BLaER1 (cell line): Measurements from ENCODE around the gene OSR1.
A peak's percentile ranks its signal among the peaks of the same experiment; 100 is the strongest.
"Not testable (repeated sequence)": the region's sequence is repeated elsewhere in the genome, so short reads cannot be mapped to it uniquely, and the experiment has no call there.

Experiments used
- H3K27ac ChIP-seq: shearing (Covaris generic); formaldehyde crosslinking; 2 replicates; pipeline ENCODE4 v1.8.1; 2022
- H3K27me3 ChIP-seq: shearing (Covaris generic); formaldehyde crosslinking; 2 replicates; pipeline ENCODE4 v1.8.1; 2022
- H3K36me3 ChIP-seq: shearing (Covaris generic); formaldehyde crosslinking; 2 replicates; pipeline ENCODE4 v1.8.1; 2022
- H3K4me1 ChIP-seq: shearing (Covaris generic); formaldehyde crosslinking; 2 replicates; pipeline ENCODE4 v1.8.1; 2022
- H3K4me2 ChIP-seq: shearing (Covaris generic); formaldehyde crosslinking; 2 replicates; pipeline ENCODE4 v1.8.1; 2022
- H3K4me3 ChIP-seq: shearing (Covaris generic); formaldehyde crosslinking; 2 replicates; pipeline ENCODE4 v1.8.1; 2022
- H3K9ac ChIP-seq: shearing (Covaris generic); formaldehyde crosslinking; 2 replicates; pipeline ENCODE4 v1.8.1; 2022
- H3K9me3 ChIP-seq: shearing (Covaris generic); formaldehyde crosslinking; 2 replicates; pipeline ENCODE4 v1.8.1; 2022
- H4K20me1 ChIP-seq: shearing (Covaris generic); formaldehyde crosslinking; 2 replicates; pipeline ENCODE4 v1.8.1; 2022
- Cebpa-rat ChIP-seq: shearing (Covaris generic); IDR thresholded peaks from 2 replicates; pipeline ENCODE4 v1.8.1; 2022

OSR1 gene

GRCh38 chr2:19358242-19359020 lies at the start of gene OSR1:
Gene OSR1, minus strand, starts transcription at chr2:19358623. Its CDS starts 4,818 bp downstream, at chr2:19353805.
- TF ChIP-seq Cebpa-rat = no peak
- Histone ChIP-seq H3K4me3 (peak within 1 kb of the TSS; percentile 56), H3K27me3 (peaks cover 100% of the 10 kb centered on the region), H3K9me3 (peaks cover 50% of the 10 kb centered on the region), H3K4me2 (peak within 1 kb of the TSS; percentile 64), H3K9ac (no peak within 1 kb of the TSS), H3K27ac (no peak within 1 kb of the TSS), H3K36me3 (no peaks in the 10 kb centered on the region), H4K20me1 (peaks cover 43% of the 10 kb centered on the region; the same call in 1 of the 2 replicates), H3K4me1 (no peaks in the 10 kb centered on the region)

GRCh38 chr2:19403785-19404184 lies 45.4 kb upstream of the OSR1 start:
- Histone ChIP-seq H3K4me2 (no peak overlapping the region), H3K4me1 (no peaks in the 10 kb centered on the region)

GRCh38 chr2:19392191-19392590 lies 33.8 kb upstream of the OSR1 start:
- no peak overlapping the region for H3K4me2 ChIP-seq
- TF ChIP-seq Cebpa-rat = no peak
- no peaks in the 10 kb centered on the region for H3K27me3 ChIP-seq

More at GRCh38 chr2:19403785-19404184, 45.4 kb upstream of the OSR1 start:
- H3K9ac ChIP-seq = no peak overlapping the region
- no peak for TF ChIP-seq Cebpa-rat
- H3K27ac ChIP-seq = no peak overlapping the region
- H3K4me3 ChIP-seq = no peak overlapping the region
- H3K36me3 ChIP-seq = no peaks in the 10 kb centered on the region
- H3K9me3 ChIP-seq = no peaks in the 10 kb centered on the region
- no peaks in the 10 kb centered on the region for H3K27me3 ChIP-seq
- no peaks in the 10 kb centered on the region for H4K20me1 ChIP-seq

GRCh38 chr2:19389469-19389868 lies 31.0 kb upstream of the OSR1 start:
- not testable (repeated sequence) for H3K36me3 ChIP-seq, H3K27me3 ChIP-seq, H3K9me3 ChIP-seq, H3K27ac ChIP-seq, H3K4me3 ChIP-seq, H4K20me1 ChIP-seq, H3K4me1 ChIP-seq, H3K9ac ChIP-seq, H3K4me2 ChIP-seq

More at GRCh38 chr2:19392191-19392590, 33.8 kb upstream of the OSR1 start:
- Histone ChIP-seq H3K4me1 (no peaks in the 10 kb centered on the region), H3K27ac (no peak overlapping the region), H4K20me1 (no peaks in the 10 kb centered on the region), H3K36me3 (no peaks in the 10 kb centered on the region), H3K9ac (no peak overlapping the region), H3K4me3 (no peak overlapping the region), H3K9me3 (no peaks in the 10 kb centered on the region)

- no peak overlapping the region for H3K4me2 ChIP-seq
- no peaks in the 10 kb centered on the region for H3K36me3 ChIP-seq
- H3K27me3 ChIP-seq = peaks cover 4% of the 10 kb centered on the region; the same call in 1 of the 2 replicates
- H3K4me3 ChIP-seq = no peak overlapping the region
- H3K4me1 ChIP-seq = no peaks in the 10 kb centered on the region
- H3K9ac ChIP-seq = no peak overlapping the region
- H4K20me1 ChIP-seq = no peaks in the 10 kb centered on the region
- H3K27ac ChIP-seq = no peak overlapping the region
- no peaks in the 10 kb centered on the region; the same call in 1 of the 2 replicates for H3K9me3 ChIP-seq
- no peak for TF ChIP-seq Cebpa-rat
Measured at GRCh38 chr2:19380532-19380931, 22.1 kb upstream of the OSR1 start.

GRCh38 chr2:19378939-19379338 lies 20.5 kb upstream of the OSR1 start:
- Histone ChIP-seq H3K27ac (no peak overlapping the region), H3K9ac (no peak overlapping the region), H3K4me3 (no peak overlapping the region), H3K9me3 (no peaks in the 10 kb centered on the region; the same call in 1 of the 2 replicates), H3K4me2 (no peak overlapping the region), H3K4me1 (no peaks in the 10 kb centered on the region), H3K36me3 (no peaks in the 10 kb centered on the region), H4K20me1 (no peaks in the 10 kb centered on the region), H3K27me3 (peaks cover 4% of the 10 kb centered on the region; the same call in 1 of the 2 replicates)
- no peak for TF ChIP-seq Cebpa-rat

GRCh38 chr2:19377717-19378116 lies 19.3 kb upstream of the OSR1 start:
- no peaks in the 10 kb centered on the region for H3K4me1 ChIP-seq
- H3K36me3 ChIP-seq = no peaks in the 10 kb centered on the region
- no peaks in the 10 kb centered on the region for H4K20me1 ChIP-seq
- no peak overlapping the region for H3K4me3 ChIP-seq
- no peak overlapping the region for H3K27ac ChIP-seq
- no peak overlapping the region for H3K4me2 ChIP-seq
- H3K9ac ChIP-seq = no peak overlapping the region
- TF ChIP-seq Cebpa-rat = no peak
- H3K27me3 ChIP-seq = peaks cover 4% of the 10 kb centered on the region; the same call in 1 of the 2 replicates
- H3K9me3 ChIP-seq = no peaks in the 10 kb centered on the region; the same call in 1 of the 2 replicates

GRCh38 chr2:19373352-19373751 lies 14.9 kb upstream of the OSR1 start:
- H3K27ac ChIP-seq = no peak overlapping the region
- H3K9me3 ChIP-seq = no peaks in the 10 kb centered on the region; the same call in 1 of the 2 replicates
- TF ChIP-seq Cebpa-rat = no peak
- H3K4me3 ChIP-seq = no peak overlapping the region
- H4K20me1 ChIP-seq = no peaks in the 10 kb centered on the region
- no peak overlapping the region for H3K9ac ChIP-seq
- H3K27me3 ChIP-seq = no peaks in the 10 kb centered on the region
- H3K4me1 ChIP-seq = no peaks in the 10 kb centered on the region
- H3K4me2 ChIP-seq = no peak overlapping the region
- no peaks in the 10 kb centered on the region for H3K36me3 ChIP-seq

- no peak for TF ChIP-seq Cebpa-rat
- no peak overlapping the region for H3K9ac ChIP-seq
- H3K27me3 ChIP-seq = no peaks in the 10 kb centered on the region
- no peaks in the 10 kb centered on the region; the same call in 1 of the 2 replicates for H3K9me3 ChIP-seq
- H3K4me3 ChIP-seq = no peak overlapping the region
- H3K36me3 ChIP-seq = no peaks in the 10 kb centered on the region
- no peaks in the 10 kb centered on the region for H3K4me1 ChIP-seq
- no peak overlapping the region for H3K4me2 ChIP-seq
- H3K27ac ChIP-seq = no peak overlapping the region
- H4K20me1 ChIP-seq = no peaks in the 10 kb centered on the region
Measured at GRCh38 chr2:19371996-19372582, 13.7 kb upstream of the OSR1 start.

GRCh38 chr2:19369341-19369955 lies 11.0 kb upstream of the OSR1 start:
- H3K9ac ChIP-seq = no peak overlapping the region
- H3K4me2 ChIP-seq = no peak overlapping the region
- no peaks in the 10 kb centered on the region for H3K9me3 ChIP-seq
- no peaks in the 10 kb centered on the region for H3K36me3 ChIP-seq
- peaks cover 6% of the 10 kb centered on the region; the same call in 1 of the 2 replicates for H3K27me3 ChIP-seq
- no peaks in the 10 kb centered on the region for H4K20me1 ChIP-seq
- H3K4me1 ChIP-seq = no peaks in the 10 kb centered on the region
- TF ChIP-seq Cebpa-rat = no peak
- H3K4me3 ChIP-seq = no peak overlapping the region
- H3K27ac ChIP-seq = no peak overlapping the region
